HL-60 (cell line): Measurements from ENCODE around the gene GAB2.

Experiments
- DNase-seq, 2 experiments: peaks; one replicate each; pipeline ENCODE4 v3.0.0-alpha.2; 2010 to 2020; ENCODE audit warnings: low read depth in 1 of 2, low spot score in 1 of 2
- H3K27ac ChIP-seq: fragments of 250-450 bp; sonication (Bioruptor Pico); replicated peaks from 2 replicates; pipeline ENCODE4 v1.5.1; 2020; ENCODE audit warnings: mild to moderate bottlenecking, moderate library complexity
- H3K27me3 ChIP-seq: fragments of 250-450 bp; sonication (Bioruptor Pico); 2 replicates; pipeline ENCODE4 v1.5.1; 2021; ENCODE audit warnings: mild to moderate bottlenecking, moderate library complexity; ENCODE audit not compliant: insufficient read depth, poor library complexity, severe bottlenecking
- H3K4me3 ChIP-seq: replicated peaks from 2 replicates; pipeline ENCODE4 v1.5.1; 2011; ENCODE audit warnings: mild to moderate bottlenecking, control low read depth, low read length; ENCODE audit not compliant: insufficient read depth
- CTCF ChIP-seq: IDR thresholded peaks from one replicate; pipeline ENCODE4 v1.5.1; 2011; ENCODE audit warnings: low read length, control low read depth, inconsistent platforms; ENCODE audit not compliant: insufficient read depth
- GABPA ChIP-seq: IDR thresholded peaks from 2 replicates; pipeline ENCODE4 v1.6.1; 2012; ENCODE audit warnings: low read depth
- POLR2AphosphoS5 ChIP-seq: IDR thresholded peaks from 2 replicates; pipeline ENCODE4 v1.6.1; 2012; ENCODE audit warnings: low read depth
- REST ChIP-seq: IDR thresholded peaks from 2 replicates; pipeline ENCODE4 v1.6.1; 2012; ENCODE audit warnings: low read depth; ENCODE audit not compliant: insufficient replicate concordance
- SPI1 ChIP-seq: IDR thresholded peaks from 2 replicates; pipeline ENCODE4 v1.6.1; 2012; ENCODE audit warnings: low read depth, mild to moderate bottlenecking, borderline replicate concordance

The GAB2 gene

GRCh38 chr11:78217650-78218541 lies 199.7 kb downstream of the GAB2 start:
- no peaks in the 10 kb centered on the region for H3K27me3 ChIP-seq
- H3K4me3 ChIP-seq: no peak overlapping the region
- no peak overlapping the region for H3K27ac ChIP-seq
- DNase-seq: no peak
- TF ChIP-seq REST (no peak), POLR2AphosphoS5 (no peak), SPI1 (no peak), CTCF (no peak), GABPA (no peak)

GRCh38 chr11:78216571-78217287 lies 200.9 kb downstream of the GAB2 start:
- TF ChIP-seq CTCF (no peak), REST (no peak), SPI1 (no peak), GABPA (no peak), POLR2AphosphoS5 (no peak)
- H3K4me3 ChIP-seq: no peak overlapping the region
- DNase-seq: no peak
- H3K27ac ChIP-seq: no peak overlapping the region
- no peaks in the 10 kb centered on the region for H3K27me3 ChIP-seq

- TF ChIP-seq SPI1 (no peak), GABPA (no peak), REST (no peak), POLR2AphosphoS5 (no peak), CTCF (no peak)
- no peak for DNase-seq
- H3K27me3 ChIP-seq: no peaks in the 10 kb centered on the region
- no peak overlapping the region for H3K4me3 ChIP-seq
- H3K27ac ChIP-seq: no peak overlapping the region
Observed at GRCh38 chr11:78216021-78216420, 201.6 kb downstream of the GAB2 start.
